ENCODE results near the gene MYO5B. TPM values are rescaled to one million over a fixed set of nuclear protein-coding genes. Genes with fewer than 3 reads are reported as not detected.

MYO5B gene
- total and polyA plus RNA-seq, 10 of the 15 experiments (the other 5 are each of a cell fraction or from before 2014, with no cell fraction given) = 2.5 to 4.5 (median 3.3) TPM

DNA sequence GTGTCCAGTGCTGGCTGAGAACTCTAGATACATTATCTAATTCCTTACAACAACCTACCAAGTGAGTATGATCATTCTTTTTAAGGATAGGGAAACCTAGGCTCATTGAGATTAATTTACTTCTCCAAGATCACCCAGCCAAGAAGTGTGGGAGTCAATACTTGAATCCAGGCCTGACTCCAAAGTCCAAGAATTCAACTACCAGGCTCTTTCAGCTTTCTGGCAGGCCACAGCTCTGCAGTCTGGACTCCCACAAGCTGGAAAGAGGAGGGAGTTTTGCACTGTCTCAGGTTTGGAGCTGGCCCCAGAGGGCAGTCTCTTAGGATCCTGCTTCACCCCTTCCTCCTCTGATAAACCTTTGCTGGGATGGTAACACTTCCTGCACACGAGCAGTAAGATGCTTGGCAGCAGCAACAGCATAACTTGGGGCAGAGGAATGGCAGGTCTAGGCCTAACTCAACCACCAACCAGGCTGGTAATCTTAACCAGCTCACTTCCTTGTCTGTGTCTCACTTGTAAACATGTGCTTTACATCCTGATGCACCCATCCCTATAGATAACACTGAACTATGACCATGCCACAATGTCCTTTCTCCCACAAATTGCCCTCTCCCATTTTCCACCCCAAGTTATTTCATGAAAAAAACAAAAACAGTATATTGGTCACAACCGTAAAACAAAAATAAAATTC lies 270.5 kb downstream of the MYO5B start (continued):
- TF ChIP-seq TARDBP (IDR thresholded peaks at IDR 0.05; ENCODE audit: borderline replicate concordance) = no peak
- no peak for TF ChIP-seq FOXK2 (IDR thresholded peaks at IDR 0.05)
- TF ChIP-seq, protein P1, sequence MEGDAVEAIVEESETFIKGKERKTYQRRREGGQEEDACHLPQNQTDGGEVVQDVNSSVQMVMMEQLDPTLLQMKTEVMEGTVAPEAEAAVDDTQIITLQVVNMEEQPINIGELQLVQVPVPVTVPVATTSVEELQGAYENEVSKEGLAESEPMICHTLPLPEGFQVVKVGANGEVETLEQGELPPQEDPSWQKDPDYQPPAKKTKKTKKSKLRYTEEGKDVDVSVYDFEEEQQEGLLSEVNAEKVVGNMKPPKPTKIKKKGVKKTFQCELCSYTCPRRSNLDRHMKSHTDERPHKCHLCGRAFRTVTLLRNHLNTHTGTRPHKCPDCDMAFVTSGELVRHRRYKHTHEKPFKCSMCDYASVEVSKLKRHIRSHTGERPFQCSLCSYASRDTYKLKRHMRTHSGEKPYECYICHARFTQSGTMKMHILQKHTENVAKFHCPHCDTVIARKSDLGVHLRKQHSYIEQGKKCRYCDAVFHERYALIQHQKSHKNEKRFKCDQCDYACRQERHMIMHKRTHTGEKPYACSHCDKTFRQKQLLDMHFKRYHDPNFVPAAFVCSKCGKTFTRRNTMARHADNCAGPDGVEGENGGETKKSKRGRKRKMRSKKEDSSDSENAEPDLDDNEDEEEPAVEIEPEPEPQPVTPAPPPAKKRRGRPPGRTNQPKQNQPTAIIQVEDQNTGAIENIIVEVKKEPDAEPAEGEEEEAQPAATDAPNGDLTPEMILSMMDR (IDR thresholded peaks at IDR 0.05 in 2 of 3, conservative IDR thresholded peaks at IDR 0.05 in 1 of 3; ENCODE audit: control insufficient read depth in 2 of 3, extremely low read depth in 1 of 3, insufficient read depth in 1 of 3, low read depth in 3 of 3, low read length in 3 of 3) = no peak
- no peak for TF ChIP-seq NR2C1 (IDR thresholded peaks at IDR 0.05)
- no peak for TF ChIP-seq IRF4 (IDR thresholded peaks at IDR 0.05; ENCODE audit: low read depth, low read length)
- TF ChIP-seq CBX5 (IDR thresholded peaks at IDR 0.05; ENCODE audit: low read depth) = no peak
- TF ChIP-seq SMC3 (IDR thresholded peaks at IDR 0.05; ENCODE audit: borderline replicate concordance, low read length) = no peak

DNA sequence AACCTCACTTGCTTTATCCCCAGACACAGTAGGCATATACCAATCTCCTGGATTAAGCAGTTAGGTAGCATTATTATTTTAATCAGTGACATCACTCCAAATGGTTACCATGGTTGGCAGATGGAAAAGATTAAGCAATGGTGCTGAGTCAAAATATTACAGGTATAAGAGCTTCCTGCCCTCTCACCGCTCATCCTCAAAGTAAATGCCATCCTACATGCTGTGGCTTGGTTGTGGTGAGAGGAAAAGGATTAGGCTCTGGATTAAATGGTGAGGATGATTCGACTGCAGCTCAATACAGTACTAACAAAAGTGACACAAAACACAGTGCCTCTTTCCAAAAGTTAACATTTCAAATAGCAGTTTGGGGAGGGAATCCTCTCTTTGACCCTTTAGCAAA lies 272.7 kb downstream of the MYO5B start:
- Histone ChIP-seq H3K27ac (ENCODE audit: control insufficient read depth, insufficient read depth) (no peak overlapping the region), H3K4me2 (ENCODE audit: control insufficient read depth, insufficient read depth) (no peak overlapping the region), H4K20me1 (ENCODE audit: control insufficient read depth, insufficient read depth) (no peaks in the 10 kb centered on the region), H3K36me3 (ENCODE audit: control insufficient read depth in 2 of 2, insufficient read depth in 2 of 2, low read length in 1 of 2) (no peaks in the 10 kb centered on the region), H3K4me3 (no peak overlapping the region), H3K9ac (ENCODE audit: control insufficient read depth, insufficient read depth, low read length) (no peak overlapping the region), H3K27me3 (replicated peaks in 1 of 2; ENCODE audit: control insufficient read depth in 2 of 2, insufficient read depth in 2 of 2, low read length in 1 of 2) (peaks cover 0 to 10% of the 10 kb centered on the region in 2 experiments; a peak in 2 of 4 replicates), H2AFZ (ENCODE audit: control insufficient read depth, low read depth, low read length) (no peak overlapping the region), H3K9me3 (replicated peaks; ENCODE audit: control insufficient read depth, insufficient read depth, low read length) (no peaks in the 10 kb centered on the region), H3K79me2 (ENCODE audit: control insufficient read depth, insufficient read depth, low read length) (no peaks in the 10 kb centered on the region), H3K4me1 (ENCODE audit: control insufficient read depth, insufficient read depth, low read length) (no peaks in the 10 kb centered on the region)
- intact Hi-C loops (cut with micrococcal nuclease; ENCODE audit: unreplicated experiment) (no loop called here), in situ Hi-C loops (cut with MboI) (no loop called here)
- BruUV-seq (replicated peaks) = no TSS peak
- ChIA-PET POLR2A (interaction anchor here (1.0 kb wide), 1 partner anchor 9 kb away, joined by 3 read pairs; no protein-coding TSS in a partner anchor), SMC1A (ENCODE audit: uncharacterized antibody, unreplicated experiment) (interaction anchor here (0.9 kb wide), 1 partner anchor 44 kb away, joined by 3 read pairs; no protein-coding TSS in a partner anchor), RAD21 (ENCODE audit: unreplicated experiment) (no interaction called here), CTCF (interaction anchor here (1.3 kb wide), 1 partner anchor 45 kb away, joined by 3 read pairs; no protein-coding TSS in a partner anchor)
- FAIRE-seq (no peak), DNase-seq (ENCODE audit: low read depth, low spot score) (no peak), ATAC-seq (no peak)
- WGBS (ENCODE audit: insufficient coverage, insufficient replicate concordance, low lambda C conversion rate, missing lambda C conversion rate) = 28% methylated on average over 2 of the region's 2 CpGs
- TF ChIP-seq NRF1 (conservative IDR thresholded peaks at IDR 0.05; ENCODE audit: low read depth, low read length) (no peak), MYC (IDR thresholded peaks at IDR 0.05; ENCODE audit: insufficient read depth, insufficient read length, insufficient replicate concordance, low read length, severe bottlenecking) (no peak), EZH2 (IDR thresholded peaks at IDR 0.05; ENCODE audit: borderline replicate concordance, control insufficient read depth, low read depth, low read length) (no peak), MEF2B (IDR thresholded peaks at IDR 0.05; ENCODE audit: partially characterized antibody, poor library complexity, severe bottlenecking) (no peak), SIN3A (IDR thresholded peaks at IDR 0.05; ENCODE audit: low read depth, low read length) (no peak), POU2F2 (IDR thresholded peaks at IDR 0.05; ENCODE audit: borderline replicate concordance, low read depth, low read length) (no peak), SMARCA5 (IDR thresholded peaks at IDR 0.05) (no peak), SREBF2 (IDR thresholded peaks at IDR 0.05; ENCODE audit: low read length) (no peak), EGR1 (IDR thresholded peaks at IDR 0.05; ENCODE audit: borderline replicate concordance in 1 of 2, low read depth in 2 of 2, low read length in 2 of 2) (no peak), STAT1 (conservative IDR thresholded peaks at IDR 0.05) (no peak), CEBPB (IDR thresholded peaks at IDR 0.05; ENCODE audit: borderline replicate concordance in 1 of 2, low read depth in 2 of 2, low read length in 2 of 2) (no peak)
- TF ChIP-seq, protein P2, sequence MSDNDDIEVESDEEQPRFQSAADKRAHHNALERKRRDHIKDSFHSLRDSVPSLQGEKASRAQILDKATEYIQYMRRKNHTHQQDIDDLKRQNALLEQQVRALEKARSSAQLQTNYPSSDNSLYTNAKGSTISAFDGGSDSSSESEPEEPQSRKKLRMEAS (IDR thresholded peaks at IDR 0.05; ENCODE audit: low read depth, low read length) = no peak
- TF ChIP-seq, protein P3, sequence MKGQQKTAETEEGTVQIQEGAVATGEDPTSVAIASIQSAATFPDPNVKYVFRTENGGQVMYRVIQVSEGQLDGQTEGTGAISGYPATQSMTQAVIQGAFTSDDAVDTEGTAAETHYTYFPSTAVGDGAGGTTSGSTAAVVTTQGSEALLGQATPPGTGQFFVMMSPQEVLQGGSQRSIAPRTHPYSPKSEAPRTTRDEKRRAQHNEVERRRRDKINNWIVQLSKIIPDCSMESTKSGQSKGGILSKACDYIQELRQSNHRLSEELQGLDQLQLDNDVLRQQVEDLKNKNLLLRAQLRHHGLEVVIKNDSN (IDR thresholded peaks at IDR 0.05; ENCODE audit: borderline replicate concordance, extremely low read length, insufficient read depth, low read depth, low read length) = no peak
